ENCODE measurements around the gene PKHD1.

- no peak for TF ChIP-seq EP300 (IDR thresholded peaks at IDR 0.05; ENCODE audit: borderline replicate concordance)
- no peak for TF ChIP-seq TCF12 (IDR thresholded peaks at IDR 0.05; ENCODE audit: low read depth)
- TF ChIP-seq TAF1 (IDR thresholded peaks at IDR 0.05; ENCODE audit: low read depth): no peak
- TF ChIP-seq, protein P1, sequence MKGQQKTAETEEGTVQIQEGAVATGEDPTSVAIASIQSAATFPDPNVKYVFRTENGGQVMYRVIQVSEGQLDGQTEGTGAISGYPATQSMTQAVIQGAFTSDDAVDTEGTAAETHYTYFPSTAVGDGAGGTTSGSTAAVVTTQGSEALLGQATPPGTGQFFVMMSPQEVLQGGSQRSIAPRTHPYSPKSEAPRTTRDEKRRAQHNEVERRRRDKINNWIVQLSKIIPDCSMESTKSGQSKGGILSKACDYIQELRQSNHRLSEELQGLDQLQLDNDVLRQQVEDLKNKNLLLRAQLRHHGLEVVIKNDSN (IDR thresholded peaks at IDR 0.05): no peak
- TF ChIP-seq, protein P2, sequence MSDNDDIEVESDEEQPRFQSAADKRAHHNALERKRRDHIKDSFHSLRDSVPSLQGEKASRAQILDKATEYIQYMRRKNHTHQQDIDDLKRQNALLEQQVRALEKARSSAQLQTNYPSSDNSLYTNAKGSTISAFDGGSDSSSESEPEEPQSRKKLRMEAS (IDR thresholded peaks at IDR 0.05): no peak
- no peak for TF ChIP-seq REST (IDR thresholded peaks at IDR 0.05; ENCODE audit: low read depth)
- TF ChIP-seq EGR1 (IDR thresholded peaks at IDR 0.05): no peak
- no peak for TF ChIP-seq YY1 (IDR thresholded peaks at IDR 0.05; ENCODE audit: low read depth)
- no peak for TF ChIP-seq TEAD4 (IDR thresholded peaks at IDR 0.05)
- no peak for TF ChIP-seq FOXM1 (IDR thresholded peaks at IDR 0.05; ENCODE audit: borderline replicate concordance, low read depth)
- no peak for TF ChIP-seq RAD21 (IDR thresholded peaks at IDR 0.05; ENCODE audit: low read depth)
- no peak for TF ChIP-seq CREB1 (IDR thresholded peaks at IDR 0.05; ENCODE audit: low read depth)
These were observed 319.3 kb downstream of the PKHD1 start for GRCh38 chr6:51768087-51768486.

All from Ishikawa (cell line).